8988T (cell line): ENCODE results near the gene CACHD1.
"Not testable (repeated sequence)": the region's sequence is repeated elsewhere in the genome, so short reads cannot be mapped to it uniquely, and the experiment has no call there.

ENCODE experiments used
- DNase-seq: peaks from one replicate; pipeline ENCODE4 v3.0.0; 2011

The CACHD1 gene

GRCh38 chr1:64498325-64498724 is 28.4 kb downstream of the CACHD1 start:
- no peak for DNase-seq

DNA sequence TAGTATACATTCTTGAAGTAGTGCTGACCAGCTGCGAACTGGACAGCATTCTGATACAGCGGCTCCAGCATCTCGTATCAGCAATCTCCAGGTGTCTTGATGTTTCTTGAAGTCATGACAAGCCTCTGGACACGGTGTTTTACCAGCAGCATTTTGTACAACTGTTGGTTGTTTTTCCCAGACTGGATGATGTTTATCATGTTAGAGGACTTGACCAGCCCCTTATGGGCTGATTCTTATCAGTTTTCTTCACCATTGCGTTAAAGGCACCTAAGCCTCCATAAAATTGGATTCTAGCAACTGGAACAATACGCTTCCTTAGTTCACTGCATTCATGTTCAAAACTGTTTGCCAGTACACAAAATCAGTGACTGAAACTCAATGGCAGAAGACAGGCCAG is 29.1 kb downstream of the CACHD1 start:
- no peak for DNase-seq

GRCh38 chr1:64499966-64500365 is 30.0 kb downstream of the CACHD1 start:
- DNase-seq = no peak

DNA sequence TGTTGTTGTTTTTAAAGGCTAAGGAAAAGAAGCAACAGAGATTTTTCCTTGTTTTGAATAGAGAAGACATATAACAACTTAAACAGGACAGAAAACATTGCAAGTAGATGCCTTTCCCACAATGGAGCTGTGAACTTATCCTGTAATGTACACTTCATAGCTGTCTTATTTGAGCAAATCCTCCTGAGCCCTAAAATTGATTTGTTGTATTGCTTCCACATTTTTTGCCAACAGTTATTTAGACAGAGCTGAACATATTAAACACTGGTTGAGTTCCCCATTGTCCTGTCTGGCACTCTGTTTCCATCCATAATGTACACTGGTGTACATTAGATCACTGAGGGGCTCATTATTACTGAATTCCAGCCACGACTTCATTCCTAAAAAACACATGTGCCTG is 32.2 kb downstream of the CACHD1 start:
- no peak for DNase-seq

GRCh38 chr1:64502931-64503330 is 33.0 kb downstream of the CACHD1 start:
- no peak for DNase-seq

DNA sequence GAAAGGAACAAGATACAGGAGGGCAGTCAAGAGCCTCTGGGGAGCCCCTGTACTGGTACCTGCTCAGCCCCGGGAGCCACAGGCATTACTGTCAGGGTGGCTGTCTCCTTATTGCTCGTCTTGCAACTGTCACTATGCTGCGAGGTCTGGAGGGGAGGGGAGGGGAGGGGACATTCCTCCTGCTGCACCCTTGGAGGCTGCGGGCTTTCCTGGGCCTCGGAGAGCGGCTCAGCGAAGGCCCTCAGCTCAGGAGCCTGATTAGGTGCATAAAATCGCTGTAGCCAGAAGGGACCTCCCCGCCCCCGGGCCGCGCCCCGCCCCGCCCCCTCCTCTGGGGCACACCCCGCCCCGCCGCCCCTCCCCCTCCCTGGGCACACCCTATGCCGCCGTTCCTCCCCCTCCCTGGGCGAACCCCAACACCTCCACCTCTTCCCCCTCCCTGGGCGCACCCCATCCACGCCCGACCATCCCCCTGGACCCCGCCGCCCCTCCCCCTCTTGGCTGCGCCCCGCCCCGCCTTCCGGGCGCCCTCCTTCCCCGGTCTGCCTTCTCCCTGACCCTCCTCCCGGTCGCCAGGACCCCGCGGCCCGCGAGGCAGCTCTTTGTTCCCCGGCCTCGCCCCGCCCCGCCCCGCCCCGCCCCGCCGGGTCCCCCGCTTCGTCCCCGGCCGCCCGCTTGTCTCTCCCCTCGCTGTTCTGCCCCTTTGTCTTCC is 35.5 kb downstream of the CACHD1 start:
- DNase-seq = peak; percentile 21

GRCh38 chr1:64505944-64506655 is 36.2 kb downstream of the CACHD1 start:
- no peak for DNase-seq

- no peak for DNase-seq
Observed at GRCh38 chr1:64508629-64509028, 38.7 kb downstream of the CACHD1 start.

DNA sequence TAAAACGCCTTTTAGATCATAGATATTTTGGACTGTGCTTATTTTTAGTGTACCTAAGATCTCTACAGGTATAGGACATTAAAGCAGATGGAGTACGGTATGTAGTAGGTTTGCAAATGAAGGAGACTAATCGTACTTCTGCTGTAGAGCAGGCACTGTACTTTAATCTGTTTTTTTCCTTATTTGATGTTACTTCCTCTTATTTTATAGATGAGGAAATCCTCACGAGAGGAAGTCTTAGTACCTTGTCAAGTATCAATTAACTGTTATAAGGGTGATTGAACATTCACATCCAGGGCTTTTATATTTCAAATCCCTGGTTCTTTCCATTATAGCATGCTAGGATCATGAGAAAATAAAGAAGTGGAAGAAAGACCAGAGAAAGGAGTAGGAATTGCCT is 41.1 kb downstream of the CACHD1 start:
- no peak for DNase-seq

GRCh38 chr1:64512206-64512605 is 42.3 kb downstream of the CACHD1 start:
- DNase-seq = not testable (repeated sequence)

DNA sequence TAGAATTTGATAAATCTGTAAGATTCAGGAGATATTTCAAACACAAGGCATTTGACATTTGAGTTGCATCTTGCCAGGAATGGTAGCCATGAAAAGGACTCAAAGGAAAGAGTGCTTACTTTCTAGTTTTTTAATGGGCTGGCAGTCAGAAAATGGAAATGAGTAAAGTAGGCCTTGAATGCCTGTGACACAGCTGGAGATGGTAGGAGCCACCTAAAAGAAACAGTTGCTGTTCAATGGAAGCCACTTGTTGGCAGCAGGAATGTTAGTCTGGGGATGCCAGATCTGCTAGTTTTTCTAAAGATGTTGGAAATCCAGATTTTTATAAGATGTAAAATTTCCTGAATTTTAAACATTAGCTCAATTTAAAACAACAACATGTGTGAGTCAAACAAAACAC is 43.6 kb downstream of the CACHD1 start:
- DNase-seq = no peak

GRCh38 chr1:64514197-64514765 is 44.4 kb downstream of the CACHD1 start:
- no peak for DNase-seq

GRCh38 chr1:64515427-64515826 is 45.5 kb downstream of the CACHD1 start:
- DNase-seq = no peak

DNA sequence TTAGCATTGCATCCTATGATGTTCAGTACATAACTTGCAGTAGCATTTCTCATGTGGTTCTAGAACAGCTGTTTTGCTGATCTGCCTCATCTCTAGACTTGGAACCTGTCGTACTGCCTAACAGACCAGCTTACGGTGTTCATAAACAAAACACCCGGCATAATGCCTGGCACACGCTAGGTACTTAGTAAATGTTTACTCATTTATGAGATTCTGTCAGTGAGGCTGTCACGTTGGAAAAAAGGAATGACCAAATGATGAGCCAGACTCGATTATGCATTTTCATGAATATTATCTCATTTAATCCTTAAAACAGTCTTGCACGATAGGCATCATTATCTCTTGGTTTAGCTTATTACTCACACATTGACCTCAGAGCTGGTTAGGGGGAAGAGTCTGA is 46.4 kb downstream of the CACHD1 start:
- DNase-seq = no peak

GRCh38 chr1:64516803-64517568 is 47.1 kb downstream of the CACHD1 start:
- DNase-seq = no peak

DNA sequence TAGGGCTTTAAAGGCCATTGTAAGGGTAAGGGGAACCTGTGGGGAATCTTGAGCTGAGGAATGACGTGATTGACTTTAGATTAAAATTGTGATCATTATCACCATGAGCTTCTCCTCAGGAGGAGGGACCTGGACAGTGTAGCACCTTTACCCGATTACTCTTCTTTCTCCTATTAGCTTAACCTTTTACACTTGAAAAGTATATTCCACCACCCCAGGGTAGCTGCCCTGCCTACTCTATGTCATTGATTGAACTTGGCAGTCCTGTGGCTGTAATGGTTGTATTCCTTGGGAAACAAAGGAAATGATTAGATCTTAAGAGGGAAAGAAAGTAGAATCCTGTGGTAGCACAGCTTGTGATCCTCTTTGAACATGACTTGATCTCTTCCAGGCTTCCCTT is 47.7 kb downstream of the CACHD1 start:
- DNase-seq = no peak

- DNase-seq = no peak
Observed at GRCh38 chr1:64518692-64519481, 49.0 kb downstream of the CACHD1 start.

- DNase-seq = no peak
Observed at GRCh38 chr1:64519901-64520300, 50.0 kb downstream of the CACHD1 start.

DNA sequence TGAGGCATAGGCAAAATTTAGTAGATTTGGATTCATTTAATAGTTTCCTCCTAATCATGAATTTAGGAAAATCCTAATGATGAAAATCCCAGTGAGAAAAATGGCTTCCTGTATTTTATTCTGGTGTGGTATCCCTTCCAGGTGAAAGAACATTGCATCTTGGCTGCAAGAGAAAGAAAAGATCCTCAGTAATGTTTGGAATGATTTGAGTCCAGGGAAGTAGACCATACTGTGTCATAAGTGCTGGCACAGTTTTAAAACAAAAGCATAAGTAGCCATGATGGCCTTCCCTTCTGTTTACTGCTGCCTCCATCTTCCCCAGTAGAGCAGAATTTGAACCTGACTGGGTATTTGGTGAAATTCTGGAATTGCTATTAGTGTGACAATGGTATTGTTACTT is 52.8 kb downstream of the CACHD1 start:
- DNase-seq = no peak

- DNase-seq = no peak
Observed at GRCh38 chr1:64523413-64524337, 53.7 kb downstream of the CACHD1 start.

- DNase-seq = no peak
Observed at GRCh38 chr1:64524614-64525013, 54.7 kb downstream of the CACHD1 start.
